GM23338 (cell line): ENCODE measurements around the gene AGXT2. TPM values are rescaled to one million over a fixed set of nuclear protein-coding genes. Genes with fewer than 3 reads are reported as not detected.

Source experiments
- ATAC-seq: fragments of 200-7000 bp; cut with Tn5 transposase; 3 replicates; pipeline ENCODE4 v1.9.1; 2020
- DNase-seq: peaks from one replicate; pipeline ENCODE4 v3.0.0-alpha.2; 2015; ENCODE audit warnings: low spot score
- H2AFZ ChIP-seq: fragments of 200-600 bp; sonication (generic); 2 replicates; pipeline ENCODE4 v1.8.0; 2016; ENCODE audit warnings: antibody characterized with exemption, mild to moderate bottlenecking, moderate library complexity
- H3F3A ChIP-seq: fragments of 200-600 bp; sonication (generic); replicated peaks from 2 replicates; pipeline ENCODE4 v1.8.0; 2017; ENCODE audit warnings: antibody characterized with exemption, mixed run types, low read depth
- H3K27ac ChIP-seq: fragments of 200-600 bp; sonication (generic); 2 replicates; pipeline ENCODE4 v1.6.1; 2016; ENCODE audit warnings: low read depth
- H3K27me3 ChIP-seq: fragments of 200-600 bp; sonication (generic); 2 replicates; pipeline ENCODE4 v1.8.0; 2016; ENCODE audit warnings: mild to moderate bottlenecking, mixed run types, moderate library complexity; ENCODE audit not compliant: insufficient read depth
- H3K36me3 ChIP-seq: fragments of 200-600 bp; sonication (generic); 2 replicates; pipeline ENCODE4 v1.8.0; 2016; ENCODE audit warnings: mild to moderate bottlenecking; ENCODE audit not compliant: insufficient read depth
- H3K4me1 ChIP-seq: fragments of 200-600 bp; sonication (generic); 2 replicates; pipeline ENCODE4 v1.8.0; 2016; ENCODE audit warnings: mild to moderate bottlenecking, moderate library complexity; ENCODE audit not compliant: insufficient read depth
- H3K4me2 ChIP-seq: fragments of 200-600 bp; sonication (generic); 2 replicates; pipeline ENCODE4 v1.7.1; 2017; ENCODE audit warnings: mixed run types
- H3K4me3 ChIP-seq: fragments of 200-600 bp; sonication (generic); 2 replicates; pipeline ENCODE4 v1.6.1; 2016; ENCODE audit warnings: mixed run types
- H3K79me2 ChIP-seq: fragments of 200-600 bp; sonication (generic); replicated peaks from 2 replicates; pipeline ENCODE4 v1.8.0; 2017; ENCODE audit warnings: mild to moderate bottlenecking; ENCODE audit not compliant: insufficient read depth
- H3K9me2 ChIP-seq: fragments of 200-600 bp; sonication (generic); 2 replicates; pipeline ENCODE4 v1.8.0; 2017; ENCODE audit not compliant: insufficient read depth
- H4K20me1 ChIP-seq: fragments of 200-600 bp; sonication (generic); replicated peaks from 2 replicates; pipeline ENCODE4 v1.8.0; 2017; ENCODE audit warnings: mild to moderate bottlenecking; ENCODE audit not compliant: insufficient read depth
- H3K27ac Mint-ChIP-seq: 2 replicates; pipeline ENCODE4 v1.8.0; 2020; ENCODE audit warnings: inconsistent platforms, mild to moderate bottlenecking, moderate library complexity, mixed read lengths
- H3K27me3 Mint-ChIP-seq: 3 replicates; pipeline ENCODE4 v1.8.0; 2022; ENCODE audit warnings: low read depth, mild to moderate bottlenecking, moderate library complexity, mixed read lengths, inconsistent platforms; ENCODE audit not compliant: insufficient read depth, poor library complexity
- H3K36me3 Mint-ChIP-seq: 3 replicates; pipeline ENCODE4 v1.8.0; 2021; ENCODE audit warnings: low read depth, mild to moderate bottlenecking, inconsistent platforms, moderate library complexity, mixed read lengths
- H3K4me1 Mint-ChIP-seq: 3 replicates; pipeline ENCODE4 v1.8.0; 2020; ENCODE audit warnings: mild to moderate bottlenecking, inconsistent platforms, mixed read lengths
- H3K4me3 Mint-ChIP-seq: 3 replicates; pipeline ENCODE4 v1.8.0; 2021; ENCODE audit warnings: moderate library complexity, mild to moderate bottlenecking, inconsistent platforms, mixed read lengths
- H3K9me3 Mint-ChIP-seq: 3 replicates; pipeline ENCODE4 v1.8.0; 2020; ENCODE audit warnings: moderate library complexity, mild to moderate bottlenecking, inconsistent platforms, mixed read lengths
- CREB1 ChIP-seq: fragments of 250-450 bp; sonication (Bioruptor Pico); IDR thresholded peaks from 2 replicates; pipeline ENCODE4 v1.5.0; 2020; ENCODE audit warnings: low read depth, mild to moderate bottlenecking, moderate library complexity
- EZH2 ChIP-seq: fragments of 200-600 bp; sonication (generic); IDR thresholded peaks from one replicate; pipeline ENCODE4 v1.8.0; 2017; ENCODE audit warnings: antibody characterized with exemption, mild to moderate bottlenecking, low read depth; ENCODE audit not compliant: unreplicated experiment
- EZH2phosphoT487 ChIP-seq: fragments of 200-600 bp; sonication (generic); IDR thresholded peaks from one replicate; pipeline ENCODE4 v1.8.1; 2018; ENCODE audit warnings: antibody characterized with exemption; ENCODE audit not compliant: unreplicated experiment
- JUNB ChIP-seq: IDR thresholded peaks from one replicate; pipeline ENCODE4 v1.6.1; 2016; ENCODE audit warnings: antibody characterized with exemption; ENCODE audit not compliant: unreplicated experiment
- NANOG ChIP-seq: IDR thresholded peaks from 2 replicates; pipeline ENCODE4 v1.6.1; 2016; ENCODE audit warnings: antibody characterized with exemption, borderline replicate concordance
- POLR2AphosphoS5 ChIP-seq: IDR thresholded peaks from 2 replicates; pipeline ENCODE4 v1.6.1; 2016; ENCODE audit warnings: antibody characterized with exemption, low read depth
- STAT1 ChIP-seq: IDR thresholded peaks from one replicate; pipeline ENCODE4 v1.6.1; 2016; ENCODE audit warnings: antibody characterized with exemption; ENCODE audit not compliant: unreplicated experiment
- ZNF114 ChIP-seq: fragments of 250-450 bp; sonication (Bioruptor Pico); IDR thresholded peaks from 2 replicates; pipeline ENCODE4 v1.5.0; 2020; ENCODE audit warnings: mild to moderate bottlenecking, moderate library complexity
- ZNF331 ChIP-seq: fragments of 250-450 bp; sonication (Bioruptor Pico); IDR thresholded peaks from 2 replicates; pipeline ENCODE4 v1.5.0; 2020; ENCODE audit warnings: low read depth, mild to moderate bottlenecking, moderate library complexity
- polyA plus RNA-seq: library from polyadenylated mRNA; unstranded; fragments of >200 nt; fragmentation: Nextera tagmentation; extraction: Ambion mirVana; gene quantifications from 2 replicates; pipeline ENCODE4 v1.2.1, GENCODE V29; 2016
- total RNA-seq: library from RNA; depleted of rRNA; stranded (reverse); fragments of >200 nt; shearing (Covaris generic); gene quantifications from 2 replicates; pipeline ENCODE4 v1.2.3, GENCODE V29; 2014
- TF ChIP-seq, protein P1 (sequence below): IDR thresholded peaks from one replicate; pipeline ENCODE4 v1.6.1; 2018; ENCODE audit warnings: antibody characterized with exemption; ENCODE audit not compliant: unreplicated experiment
- TF ChIP-seq, protein P2 (sequence below): IDR thresholded peaks from 2 replicates; pipeline ENCODE4 v1.6.1; 2016; ENCODE audit warnings: antibody characterized with exemption
- TF ChIP-seq, protein P3 (sequence below), 2 experiments: fragments of 200-600 bp in 1 of 2; sonication (generic) in 1 of 2; conservative IDR thresholded peaks; 2 replicates each; pipeline versions ENCODE4 v1.5.1 to v1.6.1; 2016 to 2017; ENCODE audit warnings: antibody characterized with exemption in 2 of 2, low read depth in 2 of 2, mild to moderate bottlenecking in 2 of 2, moderate library complexity in 1 of 2

The AGXT2 gene
- total and polyA plus RNA-seq, 2 experiments from 2014 or later, result not detected

DNA sequence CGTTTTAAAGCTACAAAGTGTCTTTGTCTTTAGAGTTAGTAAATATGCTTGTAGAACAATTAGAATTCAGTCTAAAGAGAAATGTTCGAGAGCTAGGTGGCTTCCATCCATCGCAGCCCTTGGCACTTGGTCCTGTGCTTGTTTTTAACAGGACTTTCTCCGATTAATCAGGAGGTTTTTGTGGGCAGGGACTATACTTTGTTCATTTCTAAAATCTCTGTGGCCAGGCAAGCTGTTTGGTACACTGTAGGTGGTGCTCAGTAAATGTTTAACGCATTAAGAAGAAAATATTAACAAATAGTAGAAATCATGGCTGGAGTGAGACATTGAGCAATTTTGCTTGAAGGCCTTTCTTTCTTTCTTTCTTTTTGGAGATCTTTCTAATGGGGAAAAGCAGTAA is 20.8 kb downstream of the AGXT2 start:
- peaks cover 7% of the 10 kb centered on the region; the same call in 2 of the 3 replicates for H3K4me1 Mint-ChIP-seq
- H3K27ac Mint-ChIP-seq, result no peak overlapping the region
- H3K36me3 Mint-ChIP-seq, result no peaks in the 10 kb centered on the region
- Histone ChIP-seq H3K9me2 (no peaks in the 10 kb centered on the region; the same call in 1 of the 2 replicates), H4K20me1 (no peaks in the 10 kb centered on the region), H2AFZ (no peak overlapping the region), H3K36me3 (no peaks in the 10 kb centered on the region), H3K4me3 (no peak overlapping the region), H3K79me2 (no peaks in the 10 kb centered on the region), H3K27ac (no peak overlapping the region), H3K4me2 (no peak overlapping the region), H3F3A (no peaks in the 10 kb centered on the region), H3K4me1 (no peaks in the 10 kb centered on the region), H3K27me3 (no peaks in the 10 kb centered on the region)
- no peaks in the 10 kb centered on the region for H3K9me3 Mint-ChIP-seq
- H3K4me3 Mint-ChIP-seq, result no peak overlapping the region
- TF ChIP-seq NANOG (no peak), EZH2phosphoT487 (no peak), POLR2AphosphoS5 (no peak)
- DNase-seq (no peak), ATAC-seq (no peak)
- H3K27me3 Mint-ChIP-seq, result no peaks in the 10 kb centered on the region

DNA sequence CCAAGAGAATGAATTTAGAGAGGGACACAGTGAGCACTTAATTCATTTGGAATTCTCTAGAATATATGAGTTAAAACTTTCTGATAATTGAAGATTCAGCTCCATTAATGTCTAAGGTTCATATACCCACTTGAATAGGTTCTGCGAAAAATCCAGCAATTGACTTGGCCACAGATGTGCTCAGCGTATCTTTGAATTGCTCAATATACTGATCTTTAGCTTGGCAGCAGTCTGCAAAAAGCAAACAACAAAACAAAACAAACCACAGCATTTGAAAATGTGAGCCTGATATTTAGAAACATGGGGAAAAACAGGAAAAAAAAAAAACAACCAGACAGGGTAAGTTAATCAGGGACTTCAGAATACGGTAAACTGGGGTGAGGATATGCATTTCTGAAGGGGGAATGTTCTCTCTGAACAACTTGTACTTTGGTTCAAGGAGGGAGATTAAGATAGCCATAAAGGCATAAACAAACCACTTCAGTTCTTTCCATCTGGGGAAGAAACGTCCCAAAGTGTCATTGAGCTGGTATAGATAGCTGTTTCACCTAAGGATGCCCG is 21.4 kb downstream of the AGXT2 start:
- DNase-seq, result no peak
- no peaks in the 10 kb centered on the region for H3K27me3 ChIP-seq
- H2AFZ ChIP-seq, result no peak overlapping the region
- H3K27ac Mint-ChIP-seq, result no peak overlapping the region
- no peaks in the 10 kb centered on the region; the same call in 1 of the 2 replicates for H3K9me2 ChIP-seq
- no peak overlapping the region for H3K4me2 ChIP-seq
- no peaks in the 10 kb centered on the region for H3K27me3 Mint-ChIP-seq
- ATAC-seq, result no peak
- no peaks in the 10 kb centered on the region for H3K9me3 Mint-ChIP-seq
- H3K79me2 ChIP-seq, result no peaks in the 10 kb centered on the region
- peaks cover 4% of the 10 kb centered on the region; the same call in 2 of the 3 replicates for H3K4me1 Mint-ChIP-seq
- no peak overlapping the region for H3K27ac ChIP-seq
- H3K36me3 Mint-ChIP-seq, result no peaks in the 10 kb centered on the region
- H4K20me1 ChIP-seq, result no peaks in the 10 kb centered on the region
- no peaks in the 10 kb centered on the region for H3K36me3 ChIP-seq
- no peaks in the 10 kb centered on the region for H3K4me1 ChIP-seq
- H3K4me3 ChIP-seq, result no peak overlapping the region
- H3K4me3 Mint-ChIP-seq, result no peak overlapping the region
- no peaks in the 10 kb centered on the region for H3F3A ChIP-seq
- TF ChIP-seq ZNF331 (CRISPR knock-in tag) (no peak), STAT1 (no peak), ZNF114 (no peak), CREB1 (no peak), POLR2AphosphoS5 (no peak), EZH2 (no peak), NANOG (no peak), JUNB (no peak), EZH2phosphoT487 (no peak)
- TF ChIP-seq, protein P1, sequence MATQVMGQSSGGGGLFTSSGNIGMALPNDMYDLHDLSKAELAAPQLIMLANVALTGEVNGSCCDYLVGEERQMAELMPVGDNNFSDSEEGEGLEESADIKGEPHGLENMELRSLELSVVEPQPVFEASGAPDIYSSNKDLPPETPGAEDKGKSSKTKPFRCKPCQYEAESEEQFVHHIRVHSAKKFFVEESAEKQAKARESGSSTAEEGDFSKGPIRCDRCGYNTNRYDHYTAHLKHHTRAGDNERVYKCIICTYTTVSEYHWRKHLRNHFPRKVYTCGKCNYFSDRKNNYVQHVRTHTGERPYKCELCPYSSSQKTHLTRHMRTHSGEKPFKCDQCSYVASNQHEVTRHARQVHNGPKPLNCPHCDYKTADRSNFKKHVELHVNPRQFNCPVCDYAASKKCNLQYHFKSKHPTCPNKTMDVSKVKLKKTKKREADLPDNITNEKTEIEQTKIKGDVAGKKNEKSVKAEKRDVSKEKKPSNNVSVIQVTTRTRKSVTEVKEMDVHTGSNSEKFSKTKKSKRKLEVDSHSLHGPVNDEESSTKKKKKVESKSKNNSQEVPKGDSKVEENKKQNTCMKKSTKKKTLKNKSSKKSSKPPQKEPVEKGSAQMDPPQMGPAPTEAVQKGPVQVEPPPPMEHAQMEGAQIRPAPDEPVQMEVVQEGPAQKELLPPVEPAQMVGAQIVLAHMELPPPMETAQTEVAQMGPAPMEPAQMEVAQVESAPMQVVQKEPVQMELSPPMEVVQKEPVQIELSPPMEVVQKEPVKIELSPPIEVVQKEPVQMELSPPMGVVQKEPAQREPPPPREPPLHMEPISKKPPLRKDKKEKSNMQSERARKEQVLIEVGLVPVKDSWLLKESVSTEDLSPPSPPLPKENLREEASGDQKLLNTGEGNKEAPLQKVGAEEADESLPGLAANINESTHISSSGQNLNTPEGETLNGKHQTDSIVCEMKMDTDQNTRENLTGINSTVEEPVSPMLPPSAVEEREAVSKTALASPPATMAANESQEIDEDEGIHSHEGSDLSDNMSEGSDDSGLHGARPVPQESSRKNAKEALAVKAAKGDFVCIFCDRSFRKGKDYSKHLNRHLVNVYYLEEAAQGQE, result no peak
- TF ChIP-seq, protein P2, sequence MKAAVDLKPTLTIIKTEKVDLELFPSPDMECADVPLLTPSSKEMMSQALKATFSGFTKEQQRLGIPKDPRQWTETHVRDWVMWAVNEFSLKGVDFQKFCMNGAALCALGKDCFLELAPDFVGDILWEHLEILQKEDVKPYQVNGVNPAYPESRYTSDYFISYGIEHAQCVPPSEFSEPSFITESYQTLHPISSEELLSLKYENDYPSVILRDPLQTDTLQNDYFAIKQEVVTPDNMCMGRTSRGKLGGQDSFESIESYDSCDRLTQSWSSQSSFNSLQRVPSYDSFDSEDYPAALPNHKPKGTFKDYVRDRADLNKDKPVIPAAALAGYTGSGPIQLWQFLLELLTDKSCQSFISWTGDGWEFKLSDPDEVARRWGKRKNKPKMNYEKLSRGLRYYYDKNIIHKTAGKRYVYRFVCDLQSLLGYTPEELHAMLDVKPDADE, result no peak
- TF ChIP-seq, protein P3, sequence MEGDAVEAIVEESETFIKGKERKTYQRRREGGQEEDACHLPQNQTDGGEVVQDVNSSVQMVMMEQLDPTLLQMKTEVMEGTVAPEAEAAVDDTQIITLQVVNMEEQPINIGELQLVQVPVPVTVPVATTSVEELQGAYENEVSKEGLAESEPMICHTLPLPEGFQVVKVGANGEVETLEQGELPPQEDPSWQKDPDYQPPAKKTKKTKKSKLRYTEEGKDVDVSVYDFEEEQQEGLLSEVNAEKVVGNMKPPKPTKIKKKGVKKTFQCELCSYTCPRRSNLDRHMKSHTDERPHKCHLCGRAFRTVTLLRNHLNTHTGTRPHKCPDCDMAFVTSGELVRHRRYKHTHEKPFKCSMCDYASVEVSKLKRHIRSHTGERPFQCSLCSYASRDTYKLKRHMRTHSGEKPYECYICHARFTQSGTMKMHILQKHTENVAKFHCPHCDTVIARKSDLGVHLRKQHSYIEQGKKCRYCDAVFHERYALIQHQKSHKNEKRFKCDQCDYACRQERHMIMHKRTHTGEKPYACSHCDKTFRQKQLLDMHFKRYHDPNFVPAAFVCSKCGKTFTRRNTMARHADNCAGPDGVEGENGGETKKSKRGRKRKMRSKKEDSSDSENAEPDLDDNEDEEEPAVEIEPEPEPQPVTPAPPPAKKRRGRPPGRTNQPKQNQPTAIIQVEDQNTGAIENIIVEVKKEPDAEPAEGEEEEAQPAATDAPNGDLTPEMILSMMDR (conservative IDR thresholded peaks at IDR 0.05; ENCODE audit: low read depth in 2 of 2), result no peak
